IPS-15b (cell line): Measurements from ENCODE around the gene PER2.

Source experiments
- H3K27me3 ChIP-seq: one replicate; pipeline ENCODE4 v1.6.1; 2013; ENCODE audit warnings: low read length; ENCODE audit not compliant: control insufficient read depth, insufficient read depth
- H3K36me3 ChIP-seq: one replicate; pipeline ENCODE4 v1.6.1; 2013; ENCODE audit warnings: low read length; ENCODE audit not compliant: control insufficient read depth, insufficient read depth
- H3K4me1 ChIP-seq: one replicate; pipeline ENCODE4 v1.6.1; 2013; ENCODE audit warnings: mild to moderate bottlenecking, low read length; ENCODE audit not compliant: control insufficient read depth, insufficient read depth
- H3K4me3 ChIP-seq: one replicate; pipeline ENCODE4 v1.5.1; 2013; ENCODE audit warnings: low read depth, low read length
- H3K9ac ChIP-seq: one replicate; pipeline ENCODE4 v1.6.1; 2013; ENCODE audit warnings: low read depth, mild to moderate bottlenecking, low read length
- H3K9me3 ChIP-seq: one replicate; pipeline ENCODE4 v1.6.1; 2013; ENCODE audit warnings: mild to moderate bottlenecking, low read length; ENCODE audit not compliant: control insufficient read depth, insufficient read depth

PER2 gene

GRCh38 chr2:238259061-238260020 lies 29.1 kb downstream of the PER2 start:
- Histone ChIP-seq H3K4me3 (no peak overlapping the region), H3K9me3 (no peaks in the 10 kb centered on the region), H3K4me1 (no peaks in the 10 kb centered on the region), H3K36me3 (peaks cover 10% of the 10 kb centered on the region), H3K27me3 (no peaks in the 10 kb centered on the region), H3K9ac (no peak overlapping the region)

- H3K4me3 ChIP-seq, result no peak overlapping the region
- H3K36me3 ChIP-seq, result peaks cover 10% of the 10 kb centered on the region
- H3K27me3 ChIP-seq, result no peaks in the 10 kb centered on the region
- H3K9me3 ChIP-seq, result no peaks in the 10 kb centered on the region
- H3K9ac ChIP-seq, result no peak overlapping the region
- H3K4me1 ChIP-seq, result no peaks in the 10 kb centered on the region
Observed at GRCh38 chr2:238257786-238258700, 30.4 kb downstream of the PER2 start.

GRCh38 chr2:238256594-238257104 lies 31.8 kb downstream of the PER2 start:
- Histone ChIP-seq H3K4me1 (no peaks in the 10 kb centered on the region), H3K27me3 (no peaks in the 10 kb centered on the region), H3K36me3 (peaks cover 10% of the 10 kb centered on the region), H3K9me3 (no peaks in the 10 kb centered on the region), H3K9ac (no peak overlapping the region), H3K4me3 (no peak overlapping the region)

- Histone ChIP-seq H3K9ac (no peak overlapping the region), H3K4me1 (no peaks in the 10 kb centered on the region), H3K36me3 (peaks cover 9% of the 10 kb centered on the region), H3K4me3 (no peak overlapping the region), H3K9me3 (no peaks in the 10 kb centered on the region), H3K27me3 (no peaks in the 10 kb centered on the region)
Observed at GRCh38 chr2:238256111-238256510, 32.3 kb downstream of the PER2 start.

GRCh38 chr2:238255636-238256035 lies 32.8 kb downstream of the PER2 start:
- Histone ChIP-seq H3K4me3 (no peak overlapping the region), H3K4me1 (no peaks in the 10 kb centered on the region), H3K9me3 (no peaks in the 10 kb centered on the region), H3K27me3 (no peaks in the 10 kb centered on the region), H3K9ac (no peak overlapping the region), H3K36me3 (peaks cover 9% of the 10 kb centered on the region)

GRCh38 chr2:238255151-238255551 lies 33.3 kb downstream of the PER2 start:
- Histone ChIP-seq H3K4me1 (no peaks in the 10 kb centered on the region), H3K9ac (no peak overlapping the region), H3K36me3 (peaks cover 9% of the 10 kb centered on the region), H3K9me3 (no peaks in the 10 kb centered on the region), H3K4me3 (no peak overlapping the region), H3K27me3 (no peaks in the 10 kb centered on the region)

GRCh38 chr2:238254095-238254723 lies 34.2 kb downstream of the PER2 start:
- Histone ChIP-seq H3K4me3 (no peak overlapping the region), H3K4me1 (no peaks in the 10 kb centered on the region), H3K36me3 (peaks cover 7% of the 10 kb centered on the region), H3K9ac (no peak overlapping the region), H3K9me3 (no peaks in the 10 kb centered on the region), H3K27me3 (no peaks in the 10 kb centered on the region)

GRCh38 chr2:238252766-238253630 lies 35.4 kb downstream of the PER2 start:
- Histone ChIP-seq H3K4me3 (no peak overlapping the region), H3K36me3 (peaks cover 5% of the 10 kb centered on the region), H3K27me3 (no peaks in the 10 kb centered on the region), H3K9ac (no peak overlapping the region), H3K4me1 (no peaks in the 10 kb centered on the region), H3K9me3 (no peaks in the 10 kb centered on the region)

GRCh38 chr2:238251986-238252385 lies 36.4 kb downstream of the PER2 start:
- H3K9ac ChIP-seq, result no peak overlapping the region
- H3K4me1 ChIP-seq, result no peaks in the 10 kb centered on the region
- H3K4me3 ChIP-seq, result no peak overlapping the region
- H3K27me3 ChIP-seq, result no peaks in the 10 kb centered on the region
- peaks cover 5% of the 10 kb centered on the region for H3K36me3 ChIP-seq
- H3K9me3 ChIP-seq, result no peaks in the 10 kb centered on the region

GRCh38 chr2:238251331-238251730 lies 37.1 kb downstream of the PER2 start:
- Histone ChIP-seq H3K4me1 (no peaks in the 10 kb centered on the region), H3K9me3 (no peaks in the 10 kb centered on the region), H3K27me3 (no peaks in the 10 kb centered on the region), H3K9ac (no peak overlapping the region), H3K4me3 (no peak overlapping the region), H3K36me3 (peaks cover 5% of the 10 kb centered on the region)
